HG03060 (cell line): ENCODE measurements around the gene SPATA13.

Experiments
- ATAC-seq: cut with Tn5 transposase; IDR thresholded peaks from one replicate; pipeline ENCODE4 v1.9.1; 2021; ENCODE audit warnings: low read depth, moderate number of reproducible peaks; ENCODE audit not compliant: unreplicated experiment

The SPATA13 gene

GRCh38 chr13:24243302-24243701, 82.8 kb downstream of the SPATA13 start:
- ATAC-seq: no peak

- no peak for ATAC-seq
Measured at GRCh38 chr13:24244802-24245201, 84.3 kb downstream of the SPATA13 start.

- ATAC-seq: no peak
Measured at GRCh38 chr13:24247016-24247415, 86.5 kb downstream of the SPATA13 start.

- ATAC-seq: no peak
Measured at GRCh38 chr13:24249624-24250023, 89.1 kb downstream of the SPATA13 start.

- ATAC-seq: no peak
Measured at GRCh38 chr13:24250376-24251057, 90.0 kb downstream of the SPATA13 start.

GRCh38 chr13:24251525-24251924, 91.0 kb downstream of the SPATA13 start:
- no peak for ATAC-seq

GRCh38 chr13:24252136-24252535, 91.6 kb downstream of the SPATA13 start:
- ATAC-seq: no peak

GRCh38 chr13:24253520-24254145, 93.1 kb downstream of the SPATA13 start:
- ATAC-seq: no peak

GRCh38 chr13:24254146-24254841, 93.8 kb downstream of the SPATA13 start:
- ATAC-seq: no peak

GRCh38 chr13:24257497-24257896, 97.0 kb downstream of the SPATA13 start:
- ATAC-seq: no peak

- no peak for ATAC-seq
Measured at GRCh38 chr13:24261566-24261965, 101.0 kb downstream of the SPATA13 start.

- ATAC-seq: no peak
Measured at GRCh38 chr13:24263632-24264031, 103.1 kb downstream of the SPATA13 start.

- ATAC-seq: no peak
Measured at GRCh38 chr13:24264976-24265375, 104.5 kb downstream of the SPATA13 start.

- no peak for ATAC-seq
Measured at GRCh38 chr13:24265453-24265852, 104.9 kb downstream of the SPATA13 start.

- no peak for ATAC-seq
Measured at GRCh38 chr13:24267274-24267673, 106.8 kb downstream of the SPATA13 start.

- no peak for ATAC-seq
Measured at GRCh38 chr13:24267801-24268200, 107.3 kb downstream of the SPATA13 start.

- ATAC-seq: no peak
Measured at GRCh38 chr13:24269821-24270220, 109.3 kb downstream of the SPATA13 start.

GRCh38 chr13:24270639-24271141, 110.2 kb downstream of the SPATA13 start:
- peak; percentile 34 for ATAC-seq

GRCh38 chr13:24271231-24271600, 110.7 kb downstream of the SPATA13 start:
- no peak for ATAC-seq

- peak; percentile 40 for ATAC-seq
Measured at GRCh38 chr13:24271601-24272451, 111.3 kb downstream of the SPATA13 start.
